ENCODE measurements around the gene USP9X. TPM values are rescaled to one million over a fixed set of nuclear protein-coding genes. Genes with fewer than 3 reads are reported as not detected.
A peak's percentile ranks its signal among the peaks of the same experiment; 100 is the strongest.

Gene USP9X
- total RNA-seq, 1 donor from 2014 or later, result 53.2 TPM

DNA sequence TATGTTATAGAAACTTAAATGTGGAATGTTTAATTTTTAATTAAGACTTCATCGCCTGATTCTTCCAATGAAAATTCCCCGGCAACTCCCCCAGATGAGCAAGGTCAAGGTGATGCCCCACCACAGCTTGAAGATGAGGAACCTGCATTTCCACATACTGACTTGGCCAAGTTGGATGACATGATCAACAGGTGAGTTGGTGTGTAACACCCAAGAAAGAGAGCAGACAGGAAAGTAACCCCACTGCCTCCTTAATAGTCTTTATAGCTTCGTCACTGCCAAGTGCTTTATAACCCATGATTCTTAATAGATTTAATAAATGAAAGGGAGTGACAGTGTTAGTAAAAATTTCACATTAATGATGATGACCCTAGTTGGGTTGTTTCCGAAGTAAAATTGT, 43.7 kb downstream of the USP9X start:
- no peaks in the 10 kb centered on the region for H3K27me3 ChIP-seq (ENCODE audit: control insufficient read depth, insufficient read depth, low read length)
- H3K36me3 ChIP-seq (ENCODE audit: control insufficient read depth, insufficient read depth, low read length), result peaks cover 1% of the 10 kb centered on the region
- TF ChIP-seq, protein P1, sequence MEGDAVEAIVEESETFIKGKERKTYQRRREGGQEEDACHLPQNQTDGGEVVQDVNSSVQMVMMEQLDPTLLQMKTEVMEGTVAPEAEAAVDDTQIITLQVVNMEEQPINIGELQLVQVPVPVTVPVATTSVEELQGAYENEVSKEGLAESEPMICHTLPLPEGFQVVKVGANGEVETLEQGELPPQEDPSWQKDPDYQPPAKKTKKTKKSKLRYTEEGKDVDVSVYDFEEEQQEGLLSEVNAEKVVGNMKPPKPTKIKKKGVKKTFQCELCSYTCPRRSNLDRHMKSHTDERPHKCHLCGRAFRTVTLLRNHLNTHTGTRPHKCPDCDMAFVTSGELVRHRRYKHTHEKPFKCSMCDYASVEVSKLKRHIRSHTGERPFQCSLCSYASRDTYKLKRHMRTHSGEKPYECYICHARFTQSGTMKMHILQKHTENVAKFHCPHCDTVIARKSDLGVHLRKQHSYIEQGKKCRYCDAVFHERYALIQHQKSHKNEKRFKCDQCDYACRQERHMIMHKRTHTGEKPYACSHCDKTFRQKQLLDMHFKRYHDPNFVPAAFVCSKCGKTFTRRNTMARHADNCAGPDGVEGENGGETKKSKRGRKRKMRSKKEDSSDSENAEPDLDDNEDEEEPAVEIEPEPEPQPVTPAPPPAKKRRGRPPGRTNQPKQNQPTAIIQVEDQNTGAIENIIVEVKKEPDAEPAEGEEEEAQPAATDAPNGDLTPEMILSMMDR (IDR thresholded peaks at IDR 0.05; ENCODE audit: insufficient read depth, low read length, severe bottlenecking), result no peak
- H3K4me3 ChIP-seq (ENCODE audit: low read depth, low read length), result no peak overlapping the region
- DNase-seq (ENCODE audit: low read depth), result no peak
- no peak for FAIRE-seq

DNA sequence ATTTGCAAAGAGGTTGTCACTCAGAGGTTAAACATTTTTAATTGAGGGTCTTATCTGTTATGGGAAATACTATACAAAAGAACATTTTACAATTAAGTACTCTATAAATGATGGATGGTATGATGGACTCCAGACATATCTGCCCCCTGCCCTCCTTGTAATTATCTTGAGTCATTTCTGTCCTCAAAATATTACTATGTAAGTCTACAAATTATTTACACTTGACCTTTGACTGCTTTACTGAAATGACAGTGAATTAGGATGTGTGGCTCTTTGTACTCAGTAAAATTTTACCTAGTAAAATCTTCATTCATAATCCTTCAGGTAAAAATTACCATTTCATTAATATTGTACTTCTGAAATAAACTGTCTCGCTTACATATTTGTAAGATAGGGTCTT, 46.5 kb downstream of the USP9X start:
- no peak for FAIRE-seq

DNA sequence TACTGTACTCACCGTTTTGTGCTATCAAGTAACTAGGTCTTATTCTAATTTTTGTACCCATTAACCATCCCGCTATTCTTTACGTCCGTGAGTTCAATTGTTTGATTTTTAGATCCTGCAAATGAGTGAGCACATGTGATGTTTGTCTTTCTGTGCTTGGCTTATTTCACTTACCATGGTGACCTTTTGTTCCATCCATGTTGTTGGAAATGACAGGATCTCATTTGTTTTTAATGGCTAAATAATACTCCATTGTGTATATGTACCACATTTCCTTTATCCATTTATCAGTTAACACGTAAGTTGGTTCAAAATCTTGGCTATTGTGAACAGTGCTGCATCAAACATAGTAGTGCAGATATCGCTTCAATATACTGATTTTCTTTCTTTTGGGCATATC, 48.3 kb downstream of the USP9X start:
- Histone ChIP-seq H3K27me3 (ENCODE audit: control insufficient read depth, insufficient read depth, low read length) (no peaks in the 10 kb centered on the region), H3K36me3 (ENCODE audit: control insufficient read depth, insufficient read depth, low read length) (peaks cover 1% of the 10 kb centered on the region), H3K4me3 (ENCODE audit: low read depth, low read length) (no peak overlapping the region)
- DNase-seq (ENCODE audit: low read depth) (no peak), FAIRE-seq (no peak)
- TF ChIP-seq, protein P1 (IDR thresholded peaks at IDR 0.05; ENCODE audit: insufficient read depth, low read length, severe bottlenecking), result no peak

More for the DNA sequence above, 46.5 kb downstream of the USP9X start:
- Histone ChIP-seq H3K36me3 (ENCODE audit: control insufficient read depth, insufficient read depth, low read length) (peaks cover 1% of the 10 kb centered on the region), H3K4me3 (ENCODE audit: low read depth, low read length) (no peak overlapping the region), H3K27me3 (ENCODE audit: control insufficient read depth, insufficient read depth, low read length) (no peaks in the 10 kb centered on the region)
- DNase-seq (ENCODE audit: low read depth), result no peak
- TF ChIP-seq, protein P1 (IDR thresholded peaks at IDR 0.05; ENCODE audit: insufficient read depth, low read length, severe bottlenecking), result no peak

DNA sequence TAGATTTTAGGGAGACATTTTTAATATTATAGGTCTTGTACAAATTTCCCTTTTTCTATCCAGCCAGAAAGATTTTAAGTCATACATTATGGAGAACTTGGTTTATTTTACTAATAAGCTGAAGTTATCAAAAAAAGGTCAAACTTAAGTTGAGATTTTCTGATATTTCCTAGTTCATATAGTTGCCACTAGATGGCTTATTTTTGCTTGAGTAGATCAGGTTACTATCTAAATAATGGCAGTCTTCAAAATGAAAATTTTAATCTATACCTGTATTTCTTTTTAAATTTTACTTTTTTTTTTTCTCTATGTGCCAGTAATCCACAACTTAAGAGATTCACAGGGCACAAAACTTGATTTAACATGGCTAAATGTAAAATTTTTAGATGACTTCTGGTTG, 52.3 kb downstream of the USP9X start:
- no peaks in the 10 kb centered on the region for H3K27me3 ChIP-seq (ENCODE audit: control insufficient read depth, insufficient read depth, low read length)
- H3K4me3 ChIP-seq (ENCODE audit: low read depth, low read length), result no peak overlapping the region
- TF ChIP-seq, protein P1 (IDR thresholded peaks at IDR 0.05; ENCODE audit: insufficient read depth, low read length, severe bottlenecking), result peak; percentile 16
- peak; percentile 12 for DNase-seq (ENCODE audit: low read depth)
- no peaks in the 10 kb centered on the region for H3K36me3 ChIP-seq (ENCODE audit: control insufficient read depth, insufficient read depth, low read length)
- FAIRE-seq, result no peak

DNA sequence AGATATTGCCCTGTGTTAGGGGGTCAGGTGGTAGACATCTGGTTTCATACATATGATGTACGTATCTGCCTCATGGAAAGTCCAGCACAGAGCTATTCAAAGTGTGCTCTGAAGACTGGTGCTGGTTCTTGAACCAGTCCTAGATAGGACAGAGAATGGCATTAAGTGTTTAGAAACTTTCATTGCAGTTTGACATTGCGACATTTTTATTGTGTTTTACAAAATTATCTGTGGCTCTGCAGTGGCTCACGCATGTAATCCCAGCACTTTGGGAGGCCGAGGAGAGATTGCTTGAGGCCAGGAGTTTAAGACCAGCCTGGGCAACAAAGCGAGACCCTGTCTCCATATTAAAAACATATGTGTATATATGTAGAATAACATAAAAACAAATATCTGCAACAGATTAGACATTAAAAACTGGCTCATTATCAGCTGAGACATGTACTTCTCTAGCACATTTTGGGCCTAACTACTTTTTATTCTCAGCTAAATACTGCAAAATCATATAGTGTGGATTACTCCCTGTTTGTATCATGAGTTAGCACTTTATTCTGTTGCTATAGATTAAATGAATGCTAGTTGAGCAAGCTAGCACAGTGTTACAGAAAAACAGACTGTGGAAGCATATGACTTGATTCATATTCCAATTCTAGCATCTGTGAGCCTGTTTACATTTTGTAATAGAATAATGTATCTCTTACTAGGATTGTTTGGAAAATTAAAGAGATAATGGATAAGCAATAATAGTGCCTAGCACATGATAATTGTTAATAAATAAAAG, 57.1 kb downstream of the USP9X start:
- TF ChIP-seq, protein P1 (IDR thresholded peaks at IDR 0.05; ENCODE audit: insufficient read depth, low read length, severe bottlenecking), result no peak
- DNase-seq (ENCODE audit: low read depth) (no peak), FAIRE-seq (no peak)
- Histone ChIP-seq H3K4me3 (ENCODE audit: low read depth, low read length) (no peak overlapping the region), H3K27me3 (ENCODE audit: control insufficient read depth, insufficient read depth, low read length) (no peaks in the 10 kb centered on the region), H3K36me3 (ENCODE audit: control insufficient read depth, insufficient read depth, low read length) (no peaks in the 10 kb centered on the region)

DNA sequence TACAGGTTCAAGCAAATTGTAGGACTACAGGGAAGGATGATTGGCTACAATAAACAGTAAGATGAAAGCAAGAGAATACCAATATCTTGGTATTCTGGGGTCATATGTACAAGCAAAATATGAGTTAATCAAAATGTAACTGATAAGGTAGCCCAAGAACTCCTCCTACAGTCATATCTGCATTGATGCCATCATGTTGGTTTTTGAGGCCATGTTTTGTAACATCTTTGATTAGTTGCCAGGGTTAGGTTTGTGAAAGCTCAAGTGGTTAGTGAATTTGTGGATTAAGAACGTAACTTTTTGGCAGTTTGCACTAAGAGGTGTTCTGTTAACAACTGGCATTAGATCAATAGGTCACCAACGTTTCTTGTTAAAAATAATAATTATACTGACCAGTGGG, 59.6 kb downstream of the USP9X start:
- no peaks in the 10 kb centered on the region for H3K27me3 ChIP-seq (ENCODE audit: control insufficient read depth, insufficient read depth, low read length)
- no peak overlapping the region for H3K4me3 ChIP-seq (ENCODE audit: low read depth, low read length)
- FAIRE-seq (no peak), DNase-seq (ENCODE audit: low read depth) (no peak)
- TF ChIP-seq, protein P1 (IDR thresholded peaks at IDR 0.05; ENCODE audit: insufficient read depth, low read length, severe bottlenecking), result no peak
- H3K36me3 ChIP-seq (ENCODE audit: control insufficient read depth, insufficient read depth, low read length), result no peaks in the 10 kb centered on the region
